HG03521 (cell line): ENCODE measurements around the gene APPBP2.
"Not testable (repeated sequence)": the region's sequence is repeated elsewhere in the genome, so short reads cannot be mapped to it uniquely, and the experiment has no call there.

Experiments
- ATAC-seq: cut with Tn5 transposase; IDR thresholded peaks from one replicate; pipeline ENCODE4 v1.9.1; 2021; ENCODE audit warnings: mild to moderate bottlenecking, moderate library complexity; ENCODE audit not compliant: unreplicated experiment

The APPBP2 gene

DNA sequence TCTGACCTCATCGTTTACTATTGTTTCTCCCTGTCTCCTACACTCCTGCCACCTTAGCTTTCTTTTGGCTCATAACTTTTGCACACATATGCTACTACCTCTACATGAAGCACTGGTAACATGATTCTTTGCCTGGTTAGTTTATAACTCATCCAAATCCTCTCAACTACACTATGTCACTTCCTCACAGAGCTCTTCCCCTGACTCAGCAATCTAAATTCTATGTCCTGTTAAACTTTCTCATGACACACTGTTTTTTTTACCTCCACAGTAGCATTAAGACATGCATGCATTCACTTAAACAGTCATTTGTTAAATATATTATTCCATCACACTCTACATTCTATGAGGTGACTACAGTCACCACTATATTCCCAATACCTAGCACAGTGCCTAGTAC, 19.7 kb downstream of the APPBP2 start:
- no peak for ATAC-seq

DNA sequence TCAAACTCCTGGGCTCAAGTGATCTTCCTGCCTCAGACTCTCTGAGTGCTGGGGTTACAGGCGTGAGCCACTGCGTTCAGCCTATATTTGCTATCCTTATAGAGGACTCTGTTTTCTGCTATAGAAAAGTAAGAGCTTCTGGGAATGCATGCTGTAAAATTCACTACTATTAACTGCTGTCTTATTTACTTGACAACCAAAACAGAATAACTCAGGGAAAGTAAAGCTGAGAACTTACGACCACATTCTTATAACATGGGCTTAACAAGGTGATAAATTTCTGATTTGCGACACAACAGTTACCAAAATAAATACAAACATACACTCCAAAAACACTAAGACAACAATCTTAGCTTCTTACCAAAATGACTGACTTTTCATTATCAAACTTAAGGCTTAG, 23.9 kb downstream of the APPBP2 start:
- ATAC-seq = no peak

DNA sequence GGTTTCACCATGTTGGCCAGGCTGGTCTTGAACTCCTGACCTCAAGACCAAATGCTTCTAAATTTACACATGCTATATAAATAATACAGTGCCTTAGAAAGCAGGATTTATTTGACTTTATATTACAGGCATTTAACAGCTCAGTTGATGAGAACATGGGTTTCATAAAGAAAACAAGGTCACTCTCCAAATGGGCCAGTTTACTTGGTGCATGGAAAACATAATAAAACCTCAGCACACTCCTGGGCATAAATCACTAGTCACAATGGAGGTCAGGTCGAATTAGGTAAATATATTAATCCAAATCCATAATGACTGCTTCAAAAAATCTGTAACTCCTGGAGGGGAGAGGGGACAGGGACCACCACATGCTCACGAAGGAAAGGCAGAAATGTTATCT, 24.5 kb downstream of the APPBP2 start:
- no peak for ATAC-seq

DNA sequence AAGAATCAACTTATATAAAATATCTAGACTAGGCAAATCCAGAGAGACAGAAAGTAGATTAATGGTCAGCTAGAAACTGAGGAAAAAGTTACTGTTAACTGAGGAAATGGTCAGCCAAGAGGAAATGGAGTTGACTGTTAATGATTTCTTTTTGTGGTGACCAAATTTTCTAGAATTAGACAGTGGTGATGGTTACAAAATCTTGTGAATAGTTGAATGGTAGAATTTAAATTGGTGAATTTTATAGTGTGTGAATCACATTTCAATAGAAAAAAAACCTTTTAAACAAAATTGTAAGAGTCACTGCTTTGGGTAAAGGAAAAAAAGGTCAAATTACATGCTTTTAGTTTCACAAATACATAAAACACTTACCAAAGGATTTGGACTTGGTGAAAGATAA, 30.0 kb downstream of the APPBP2 start:
- no peak for ATAC-seq

GRCh38 chr17:60495260-60495659, 30.8 kb downstream of the APPBP2 start:
- ATAC-seq = no peak

GRCh38 chr17:60493847-60494321, 32.2 kb downstream of the APPBP2 start:
- no peak for ATAC-seq

GRCh38 chr17:60491771-60492170, 34.3 kb downstream of the APPBP2 start:
- no peak for ATAC-seq

- ATAC-seq = not testable (repeated sequence)
Measured at GRCh38 chr17:60490594-60490993, 35.4 kb downstream of the APPBP2 start.

- no peak for ATAC-seq
Measured at GRCh38 chr17:60481604-60482003, 44.4 kb downstream of the APPBP2 start.

DNA sequence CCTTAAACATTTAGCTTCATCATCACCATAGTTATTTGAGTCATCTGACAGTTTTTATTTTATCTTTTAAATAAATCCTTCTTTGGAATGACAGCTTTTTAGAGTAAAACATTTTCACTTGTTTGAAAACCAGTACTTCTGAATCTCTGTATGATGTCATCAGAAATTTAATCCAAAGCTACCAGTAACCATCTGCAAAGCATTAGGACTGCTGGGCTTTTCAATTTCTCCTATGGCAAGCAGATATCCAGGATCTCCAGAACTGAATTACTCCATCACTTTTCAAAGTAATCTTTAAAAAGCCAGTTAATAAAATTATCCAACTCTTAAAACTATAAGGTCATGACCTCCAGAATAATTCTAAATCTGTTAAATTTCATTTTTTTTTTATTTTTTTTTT, 52.3 kb downstream of the APPBP2 start:
- ATAC-seq = no peak

DNA sequence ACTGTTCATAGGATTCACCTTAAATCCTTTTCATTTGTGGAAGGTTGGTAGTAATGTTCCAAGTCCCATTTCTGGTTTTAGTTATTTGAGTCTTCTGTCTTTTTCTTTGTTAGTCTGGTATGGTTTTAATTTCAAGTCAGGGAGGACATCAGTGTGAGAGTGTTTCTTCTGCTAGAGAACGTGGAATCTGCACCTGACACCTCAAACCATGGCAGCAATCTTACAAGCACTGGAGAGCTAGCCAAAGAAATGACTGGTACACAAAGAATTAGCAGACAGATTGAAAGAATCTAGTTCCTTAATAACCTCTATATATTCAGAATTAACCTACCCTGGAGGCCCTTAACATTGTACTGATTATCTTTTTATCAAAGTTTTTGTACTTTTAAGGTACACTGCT, 53.6 kb downstream of the APPBP2 start:
- no peak for ATAC-seq

- no peak for ATAC-seq
Measured at GRCh38 chr17:60471451-60471850, 54.6 kb downstream of the APPBP2 start.

DNA sequence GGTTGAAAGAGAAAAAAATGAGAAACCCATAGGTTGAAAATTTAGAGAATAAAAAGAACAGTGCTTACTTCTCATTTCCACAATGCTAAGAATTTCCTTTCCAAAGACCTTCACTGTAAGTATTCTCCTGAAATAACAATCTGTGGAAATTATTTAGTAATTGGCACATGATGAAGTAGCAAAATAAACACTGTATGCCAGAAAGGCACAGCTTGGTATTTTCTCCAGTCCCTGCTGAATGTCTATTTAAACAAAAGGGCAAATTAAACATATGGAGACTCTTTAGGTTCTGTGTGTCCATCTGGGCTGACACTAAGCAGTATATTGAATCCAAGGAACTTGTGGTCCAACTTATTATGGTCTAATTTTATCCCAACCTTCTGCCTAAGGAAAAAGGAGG, 57.7 kb downstream of the APPBP2 start:
- ATAC-seq = no peak

GRCh38 chr17:60464343-60464742, 61.7 kb downstream of the APPBP2 start:
- no peak for ATAC-seq

- no peak for ATAC-seq
Measured at GRCh38 chr17:60463157-60463835, 62.7 kb downstream of the APPBP2 start.

- no peak for ATAC-seq
Measured at GRCh38 chr17:60461584-60461983, 64.5 kb downstream of the APPBP2 start.

GRCh38 chr17:60457148-60457547, 68.9 kb downstream of the APPBP2 start:
- no peak for ATAC-seq

DNA sequence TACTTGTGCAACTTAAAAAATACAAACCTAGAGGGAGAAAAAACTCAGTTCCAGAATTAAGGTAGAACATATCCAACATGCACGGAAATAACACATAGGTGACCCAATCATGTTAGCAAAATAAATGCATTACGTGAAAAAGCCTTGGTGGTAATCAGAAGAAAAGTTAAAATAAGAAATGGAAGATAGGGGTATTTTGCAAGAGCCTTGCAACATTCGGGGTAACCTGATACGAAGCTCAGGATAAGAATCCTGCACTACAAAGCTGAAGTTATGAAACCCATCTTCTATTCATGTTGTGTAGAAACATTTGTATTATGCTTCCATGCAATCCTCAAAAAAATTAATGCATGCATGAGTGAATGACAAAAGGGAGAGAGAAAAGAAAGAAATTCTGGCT, 70.7 kb downstream of the APPBP2 start:
- no peak for ATAC-seq

DNA sequence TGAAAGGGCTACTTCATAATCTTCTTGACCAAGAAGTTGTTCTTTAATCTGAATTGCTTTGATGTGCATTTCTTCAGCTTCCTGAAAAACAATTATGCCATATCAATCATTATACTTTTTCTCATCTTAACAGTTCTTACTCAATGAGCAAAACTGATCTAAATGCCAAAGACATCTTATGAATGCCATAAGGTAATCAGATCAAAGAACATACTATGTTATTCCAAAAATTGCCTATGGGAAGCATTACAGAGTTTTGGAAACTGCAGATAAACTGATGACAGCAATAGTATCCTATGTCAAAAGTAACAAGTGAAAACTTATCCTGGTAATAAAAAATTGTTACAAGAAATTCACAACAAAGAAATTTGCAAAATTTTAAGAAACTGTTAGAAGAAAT, 74.1 kb downstream of the APPBP2 start:
- ATAC-seq = no peak

- no peak for ATAC-seq
Measured at GRCh38 chr17:60451071-60451470, 75.0 kb downstream of the APPBP2 start.

DNA sequence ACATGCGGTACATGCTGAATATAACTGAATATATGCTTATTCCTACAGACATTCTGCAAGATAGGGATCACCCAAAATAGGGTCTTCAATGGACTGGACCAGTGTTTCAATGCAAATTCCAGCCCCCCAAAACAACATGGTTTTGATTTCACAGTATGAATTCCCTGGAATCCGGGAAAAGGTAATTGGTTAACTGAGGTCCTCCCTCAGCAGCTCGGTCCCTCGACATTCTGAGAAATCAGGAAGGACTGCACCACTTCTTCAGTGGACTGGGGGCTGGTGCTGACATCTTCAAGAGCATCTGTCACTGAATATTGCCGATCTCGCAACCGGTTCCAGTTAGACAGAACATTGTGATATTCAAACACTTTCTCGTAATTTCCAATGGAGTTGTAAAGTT, 78.7 kb downstream of the APPBP2 start:
- ATAC-seq = no peak

- no peak for ATAC-seq
Measured at GRCh38 chr17:60445144-60445543, 80.9 kb downstream of the APPBP2 start.

DNA sequence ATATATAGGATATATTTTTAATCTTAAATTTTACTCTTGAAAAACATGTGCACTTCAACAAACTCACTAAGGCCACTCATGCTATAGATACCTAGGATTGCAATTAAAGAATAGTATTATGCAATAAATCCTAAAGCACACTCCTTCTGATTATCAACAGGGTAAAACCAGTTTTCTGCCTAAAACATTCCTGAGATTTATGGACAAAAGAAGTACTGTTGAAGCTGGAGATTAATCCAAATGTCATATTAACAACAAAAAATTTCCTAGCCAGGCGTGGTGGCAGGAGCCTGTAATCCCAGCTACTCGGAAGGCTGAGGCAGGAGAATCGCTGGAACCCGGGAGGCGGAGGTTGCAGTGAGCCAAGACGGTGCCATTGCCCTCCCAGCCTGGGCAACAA, 82.3 kb downstream of the APPBP2 start:
- no peak for ATAC-seq
